ENCODE results near the gene ZBTB49.

The ZBTB49 gene

DNA sequence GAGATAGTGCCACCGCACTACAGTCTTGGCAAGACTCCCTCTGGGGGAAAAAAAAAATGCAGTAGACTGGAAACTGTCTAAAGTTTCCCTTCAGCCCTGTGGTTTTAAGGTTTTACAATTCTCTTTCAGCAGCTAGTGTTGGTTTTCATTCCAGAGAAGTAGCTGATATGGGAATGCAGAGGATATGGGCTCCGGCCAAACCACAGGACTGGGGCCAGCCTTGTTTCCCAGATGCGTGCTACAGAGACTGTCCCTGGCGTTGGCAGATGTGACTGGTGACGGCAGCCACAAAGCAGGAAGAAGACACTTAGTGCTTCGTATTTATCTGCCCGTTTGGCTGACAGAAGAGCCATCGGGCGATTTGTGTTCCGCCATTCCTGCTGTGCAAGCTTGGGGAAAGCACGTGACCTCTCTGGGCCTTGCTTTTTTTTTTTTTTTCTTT, 43.2 kb downstream of the ZBTB49 start:
- ChIA-PET POLR2A (no interaction called here), CTCF (interaction anchor here (0.9 to 2.0 kb wide), 8 partner anchors 25 to 84 kb away, joined by 3 to 7 read pairs (median 4); no protein-coding TSS in a partner anchor)
- no peak for DNase-seq (ENCODE audit: extremely low spot score)
- TF ChIP-seq, protein P1, sequence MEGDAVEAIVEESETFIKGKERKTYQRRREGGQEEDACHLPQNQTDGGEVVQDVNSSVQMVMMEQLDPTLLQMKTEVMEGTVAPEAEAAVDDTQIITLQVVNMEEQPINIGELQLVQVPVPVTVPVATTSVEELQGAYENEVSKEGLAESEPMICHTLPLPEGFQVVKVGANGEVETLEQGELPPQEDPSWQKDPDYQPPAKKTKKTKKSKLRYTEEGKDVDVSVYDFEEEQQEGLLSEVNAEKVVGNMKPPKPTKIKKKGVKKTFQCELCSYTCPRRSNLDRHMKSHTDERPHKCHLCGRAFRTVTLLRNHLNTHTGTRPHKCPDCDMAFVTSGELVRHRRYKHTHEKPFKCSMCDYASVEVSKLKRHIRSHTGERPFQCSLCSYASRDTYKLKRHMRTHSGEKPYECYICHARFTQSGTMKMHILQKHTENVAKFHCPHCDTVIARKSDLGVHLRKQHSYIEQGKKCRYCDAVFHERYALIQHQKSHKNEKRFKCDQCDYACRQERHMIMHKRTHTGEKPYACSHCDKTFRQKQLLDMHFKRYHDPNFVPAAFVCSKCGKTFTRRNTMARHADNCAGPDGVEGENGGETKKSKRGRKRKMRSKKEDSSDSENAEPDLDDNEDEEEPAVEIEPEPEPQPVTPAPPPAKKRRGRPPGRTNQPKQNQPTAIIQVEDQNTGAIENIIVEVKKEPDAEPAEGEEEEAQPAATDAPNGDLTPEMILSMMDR (IDR thresholded peaks at IDR 0.05; ENCODE audit: control extremely low read depth, extremely low read depth, low read depth, missing control alignments), result no peak

DNA sequence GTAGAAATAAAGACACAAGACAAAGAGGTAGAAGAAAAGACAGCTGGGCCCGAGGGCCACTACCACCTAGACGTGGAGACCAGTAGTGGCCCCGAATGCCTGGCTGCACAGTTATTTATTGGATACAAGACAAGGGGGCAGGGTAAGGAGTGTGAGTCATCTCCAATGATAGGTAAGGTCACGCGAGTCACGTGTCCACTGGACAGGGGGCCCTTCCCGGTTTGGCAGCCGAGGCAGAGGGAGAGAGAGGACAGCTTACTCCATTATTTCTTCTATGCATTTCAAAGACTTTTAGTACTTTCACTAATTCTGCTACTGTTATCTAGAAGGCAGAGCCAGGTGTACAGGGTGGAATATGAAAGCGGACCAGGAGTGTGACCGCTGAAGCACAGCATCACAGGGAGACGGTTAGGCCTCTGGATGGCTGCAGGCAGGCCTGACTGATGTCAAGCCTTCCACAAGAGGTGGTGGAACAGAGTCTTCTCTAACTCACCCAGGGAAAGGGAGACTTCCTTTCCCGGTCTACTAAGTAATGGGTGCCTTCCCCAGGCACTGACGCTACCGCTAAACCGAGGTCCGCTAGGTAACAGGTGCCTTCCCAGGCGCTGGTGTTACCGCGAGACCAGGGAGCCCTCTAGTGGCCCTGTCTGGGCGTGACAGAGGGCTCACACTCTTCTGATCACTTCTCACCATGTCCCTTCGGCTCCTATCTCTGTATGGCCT, 44.9 kb downstream of the ZBTB49 start:
- POLR2A ChIA-PET, result no interaction called here
- DNase-seq (ENCODE audit: extremely low spot score), result peak; percentile 70

DNA sequence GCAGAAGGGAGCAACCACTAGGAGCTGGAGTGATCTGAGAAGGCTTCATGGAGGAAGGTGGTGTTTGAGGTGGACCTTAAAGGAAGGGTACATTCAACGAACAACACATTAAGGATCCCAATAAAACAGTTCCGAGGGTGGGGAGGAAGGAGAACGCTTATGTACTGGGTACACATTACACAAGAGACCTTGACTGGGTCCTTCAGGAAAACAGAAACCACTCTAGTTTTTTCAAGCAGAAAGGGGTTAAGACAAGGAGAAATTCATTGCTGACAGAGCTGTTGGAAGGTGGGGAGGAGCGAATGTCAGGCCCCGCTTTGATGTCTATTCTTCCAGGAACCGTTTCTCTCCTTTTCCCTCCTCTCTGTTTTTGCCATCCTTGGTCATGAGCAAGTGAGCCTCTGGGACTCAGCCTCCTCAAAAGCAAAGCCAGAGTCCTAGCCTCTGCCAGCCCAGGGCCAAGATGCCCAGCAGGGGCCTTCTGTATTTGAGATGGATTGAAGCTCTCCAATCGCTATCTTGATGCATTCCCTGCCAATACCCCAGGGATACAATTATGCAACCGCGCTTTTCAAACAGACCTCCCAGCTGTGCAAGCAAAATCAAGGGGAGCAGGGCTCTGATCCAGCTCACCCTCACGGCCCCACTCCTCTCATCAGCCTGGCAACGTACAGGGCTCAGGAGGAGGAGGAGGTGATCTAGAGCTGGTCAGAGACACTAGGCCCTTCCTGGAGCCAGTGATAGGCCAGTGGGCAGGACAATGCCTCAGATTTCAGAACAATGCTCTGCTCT, 48.4 kb downstream of the ZBTB49 start:
- no peak for DNase-seq (ENCODE audit: extremely low spot score)
- ChIA-PET CTCF (interaction anchor here (1.0 to 4.7 kb wide), 4 partner anchors 14 to 87 kb away, joined by 5 to 31 read pairs (median 5); no protein-coding TSS in a partner anchor), POLR2A (no interaction called here)
- TF ChIP-seq, protein P1 (IDR thresholded peaks at IDR 0.05; ENCODE audit: control extremely low read depth, extremely low read depth, low read depth, missing control alignments), result no peak

More for the DNA sequence above, 44.9 kb downstream of the ZBTB49 start:
- TF ChIP-seq, protein P1 (IDR thresholded peaks at IDR 0.05; ENCODE audit: control extremely low read depth, extremely low read depth, low read depth, missing control alignments), result peak; percentile 87
- CTCF ChIA-PET, result interaction anchor here (0.9 to 4.7 kb wide), 12 partner anchors 10 to 88 kb away, joined by 3 to 31 read pairs (median 4); partner anchors contain the start of genes LYAR and ZBTB49

DNA sequence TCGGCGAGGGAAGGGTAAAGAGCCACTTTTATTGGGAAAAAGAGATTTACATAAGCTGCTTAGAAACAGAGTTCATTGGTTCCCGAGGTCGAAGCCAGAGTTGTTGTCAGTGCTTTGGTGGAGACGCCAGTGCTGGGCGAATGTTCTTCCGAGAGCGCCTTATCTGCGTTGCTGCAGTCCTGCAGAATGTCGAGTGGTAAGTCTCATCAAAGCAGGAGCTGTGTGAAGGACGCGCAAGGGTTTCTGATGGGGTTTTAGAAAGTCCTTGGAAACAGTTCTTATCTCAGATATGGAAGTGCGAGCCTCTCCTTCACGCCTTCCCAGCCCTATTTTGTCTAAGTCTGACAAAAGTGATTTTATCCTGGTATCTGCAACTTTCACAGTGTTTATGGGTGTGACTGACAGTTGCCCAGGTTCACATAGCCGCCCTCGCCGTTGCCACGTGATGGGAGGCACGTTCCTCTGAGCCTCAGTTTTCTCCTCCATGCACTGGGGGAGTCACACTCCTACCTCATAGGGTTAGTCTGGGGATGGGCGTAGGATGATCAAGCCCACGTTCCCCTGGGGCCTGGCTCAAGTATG, 49.5 kb downstream of the ZBTB49 start:
- POLR2A ChIA-PET, result no interaction called here
- DNase-seq (ENCODE audit: extremely low spot score), result no peak
- TF ChIP-seq, protein P1 (IDR thresholded peaks at IDR 0.05; ENCODE audit: control extremely low read depth, extremely low read depth, low read depth, missing control alignments), result no peak
- CTCF ChIA-PET, result interaction anchor here (1.0 to 2.2 kb wide), 2 partner anchors 39 to 83 kb away, joined by 3 to 5 read pairs; no protein-coding TSS in a partner anchor

DNA sequence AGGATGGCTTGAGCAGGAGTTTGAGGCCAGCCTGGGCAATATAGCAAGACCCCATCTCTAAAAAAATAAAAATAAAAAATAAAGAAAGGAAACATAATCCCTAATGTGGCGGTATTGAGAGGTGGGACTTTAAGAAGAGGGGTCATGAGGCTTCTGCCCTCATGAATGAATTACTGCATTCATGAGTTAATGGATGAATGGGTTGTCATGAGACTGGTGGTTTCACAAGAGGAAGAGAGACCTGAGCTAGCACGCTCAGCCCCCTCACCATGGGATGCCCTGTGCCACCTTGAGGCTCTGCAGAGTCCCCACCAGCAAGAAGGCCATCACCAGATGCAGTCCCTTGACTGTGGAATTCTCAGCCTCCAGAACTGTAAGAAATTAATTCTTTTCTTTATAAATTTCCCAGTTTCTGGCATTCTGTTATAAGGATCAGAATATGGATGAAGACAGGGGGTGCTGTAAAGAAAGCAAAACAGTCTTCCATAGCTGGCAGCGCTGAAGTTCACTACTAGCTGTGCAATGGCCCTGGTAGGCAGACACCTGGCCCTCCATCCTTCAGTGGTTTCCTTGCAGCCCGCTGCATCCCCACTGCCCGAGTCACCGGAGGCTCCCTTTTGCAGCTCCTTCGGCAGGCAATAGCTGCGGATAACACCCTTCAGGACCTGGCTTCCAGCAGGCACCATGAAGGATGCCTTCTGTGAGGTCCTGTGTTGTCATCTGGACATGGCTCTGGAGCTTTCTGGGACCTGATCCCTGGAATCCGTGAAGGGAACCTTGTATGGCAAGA, 52.0 kb downstream of the ZBTB49 start:
- TF ChIP-seq, protein P1 (IDR thresholded peaks at IDR 0.05; ENCODE audit: control extremely low read depth, extremely low read depth, low read depth, missing control alignments), result no peak
- CTCF ChIA-PET, result interaction anchor here (1.1 kb wide), 1 partner anchor 91 kb away, joined by 3 read pairs; no protein-coding TSS in a partner anchor
- no peak for DNase-seq (ENCODE audit: extremely low spot score)
- POLR2A ChIA-PET, result no interaction called here

Measured in GM10248 (cell line).